Caki2 (cell line): ENCODE data around the gene GPR61. TPM values are rescaled to one million over a fixed set of nuclear protein-coding genes. Genes with fewer than 3 reads are reported as not detected.
A peak's percentile ranks its signal among the peaks of the same experiment; 100 is the strongest.

Experiments used
- DNase-seq: peaks from one replicate; pipeline ENCODE4 v3.0.0-alpha.2; 2015; ENCODE audit warnings: low read depth
- in situ Hi-C: cut with HindIII; loops from 2 replicates; pipeline ENCODE4 v1.10.0; 2016; ENCODE audit warnings: low sequenced_read_pairs, low pct_unique_long_range_greater_than_20kb, mixed read lengths
- total RNA-seq: library from RNA; depleted of rRNA; stranded (reverse); fragments of >200 nt; shearing (Covaris generic); gene quantifications from 2 replicates; pipeline ENCODE4 v1.2.3, GENCODE V29; 2014; ENCODE audit warnings: low replicate concordance

Gene GPR61
- total RNA-seq, 1 experiment from 2014 or later, result not detected

- in situ Hi-C loops, result no loop called here
- no peak for DNase-seq
Measured at GRCh38 chr1:109531380-109531779, 8.3 kb upstream of the GPR61 start.

GRCh38 chr1:109531826-109532364 lies 7.8 kb upstream of the GPR61 start:
- in situ Hi-C loops, result no loop called here
- DNase-seq, result peak; percentile 22

DNA sequence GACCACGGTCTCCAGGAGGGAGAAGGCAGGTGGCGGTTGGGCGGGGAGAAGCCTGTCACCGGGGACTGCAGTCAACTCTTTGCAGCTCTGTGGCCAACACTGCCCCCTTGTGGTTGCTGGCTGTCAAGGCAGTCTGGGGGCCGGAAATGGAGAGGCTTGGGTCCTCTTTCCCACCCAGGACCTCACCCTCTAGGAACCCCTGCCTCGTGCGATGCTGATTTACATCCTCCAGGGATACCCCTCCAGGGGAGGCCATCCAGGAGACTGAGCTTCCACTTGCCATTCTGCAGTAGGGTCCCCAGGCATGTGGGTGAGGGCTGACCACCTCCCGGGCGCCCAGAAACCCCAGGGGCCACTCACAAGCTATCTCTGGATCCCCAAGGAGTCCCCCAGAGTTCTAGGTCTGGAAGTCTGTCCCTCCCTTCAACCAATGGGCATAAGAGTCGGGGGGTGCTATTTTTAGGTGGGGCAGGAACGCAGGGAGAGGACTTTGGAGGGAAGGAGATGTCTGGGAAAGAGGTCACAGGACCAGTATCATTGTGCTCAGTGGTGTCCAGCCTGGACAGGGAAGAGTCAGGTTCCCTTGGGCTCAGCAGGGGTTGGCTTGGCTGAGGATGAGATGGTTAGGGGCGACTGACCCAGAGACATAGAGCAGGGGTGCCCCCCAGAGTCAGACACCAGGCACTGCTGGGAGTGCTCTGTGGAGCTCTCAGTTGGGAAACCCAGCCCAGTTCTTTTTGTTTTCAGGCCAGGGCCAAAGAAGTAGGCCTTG lies 7.1 kb upstream of the GPR61 start:
- in situ Hi-C loops, result no loop called here
- peak; percentile 49 for DNase-seq

DNA sequence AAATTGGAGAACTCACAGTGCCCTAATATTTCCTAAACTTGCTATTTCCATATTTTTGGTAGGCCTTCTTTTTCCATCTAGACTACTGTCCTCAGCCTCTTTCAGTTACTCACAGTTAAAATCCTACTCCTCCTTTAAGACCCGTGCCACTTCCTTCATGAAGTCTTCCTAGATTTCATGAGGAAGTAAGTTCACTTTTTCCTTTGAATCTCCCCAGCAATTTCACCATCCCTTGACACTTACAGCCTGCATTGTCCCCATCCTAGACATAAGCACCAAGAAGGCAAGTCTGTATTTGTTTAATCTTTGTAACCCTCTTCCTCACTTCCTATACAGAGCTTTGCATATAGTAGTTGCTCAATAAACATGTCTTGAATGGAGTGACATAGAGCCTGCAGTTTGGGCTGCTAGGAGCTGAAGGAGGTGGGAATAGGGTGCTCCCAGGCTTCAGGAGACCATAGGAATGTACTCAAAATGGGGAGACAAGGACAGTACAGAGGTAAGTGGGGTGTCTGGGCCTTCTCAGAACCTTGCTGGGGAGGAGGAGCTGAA lies 5.3 kb upstream of the GPR61 start:
- in situ Hi-C loops, result no loop called here
- no peak for DNase-seq

DNA sequence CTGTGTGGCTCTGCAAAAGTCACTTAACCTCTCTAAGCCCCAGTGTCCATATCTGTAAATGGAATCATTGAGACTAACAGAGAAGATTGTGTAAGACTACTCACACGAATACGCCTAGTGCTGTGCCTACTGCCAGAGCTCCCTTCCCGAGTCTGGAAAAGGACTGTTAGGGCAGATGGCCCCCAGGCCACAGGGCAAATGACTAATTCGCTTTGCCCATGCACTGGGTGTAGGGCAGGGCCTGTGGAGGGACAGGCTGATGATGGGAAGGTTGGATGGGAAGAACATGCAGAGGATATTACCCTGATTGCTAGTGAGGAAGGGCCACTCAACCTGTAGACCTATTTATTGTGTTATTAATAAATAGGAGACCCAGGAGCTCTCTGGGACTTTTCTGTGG lies 4.2 kb upstream of the GPR61 start:
- in situ Hi-C loops, result no loop called here
- no peak for DNase-seq

DNA sequence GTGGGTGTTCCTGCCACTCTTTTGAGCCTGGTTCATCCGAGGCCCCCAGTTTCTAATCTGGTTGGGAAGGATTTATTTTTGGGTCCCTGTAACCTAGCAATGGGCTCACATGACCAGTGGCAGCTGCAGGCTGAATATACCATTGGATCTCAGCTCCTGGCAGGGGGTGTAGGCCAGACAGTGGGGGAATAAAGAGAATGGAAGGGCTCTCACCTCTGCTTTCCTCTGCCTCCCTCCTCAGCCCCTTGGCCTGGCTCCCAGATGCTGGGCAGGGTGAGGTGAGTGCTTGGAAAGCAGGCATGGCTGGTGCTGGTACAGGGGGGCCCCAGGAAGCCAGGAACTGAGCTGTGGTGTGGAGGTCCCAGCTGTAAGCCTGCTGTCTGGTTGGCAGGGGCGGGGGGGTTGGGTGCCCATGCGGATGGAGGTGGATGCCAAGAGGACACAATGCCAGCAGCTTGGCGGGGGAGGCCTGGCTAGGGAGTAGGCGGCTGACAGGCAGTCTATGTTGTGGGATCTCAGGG lies 3.6 kb upstream of the GPR61 start:
- no peak for DNase-seq
- in situ Hi-C loops, result no loop called here

GRCh38 chr1:109537450-109538178 lies 2.1 kb upstream of the GPR61 start:
- DNase-seq, result no peak
- in situ Hi-C loops, result no loop called here

GRCh38 chr1:109538827-109539555 lies 681 bp upstream of the GPR61 start:
- in situ Hi-C loops, result no loop called here
- DNase-seq, result no peak

- in situ Hi-C loops, result no loop called here
- no peak for DNase-seq
Measured at GRCh38 chr1:109541102-109541501, 1.4 kb downstream of the GPR61 start.

DNA sequence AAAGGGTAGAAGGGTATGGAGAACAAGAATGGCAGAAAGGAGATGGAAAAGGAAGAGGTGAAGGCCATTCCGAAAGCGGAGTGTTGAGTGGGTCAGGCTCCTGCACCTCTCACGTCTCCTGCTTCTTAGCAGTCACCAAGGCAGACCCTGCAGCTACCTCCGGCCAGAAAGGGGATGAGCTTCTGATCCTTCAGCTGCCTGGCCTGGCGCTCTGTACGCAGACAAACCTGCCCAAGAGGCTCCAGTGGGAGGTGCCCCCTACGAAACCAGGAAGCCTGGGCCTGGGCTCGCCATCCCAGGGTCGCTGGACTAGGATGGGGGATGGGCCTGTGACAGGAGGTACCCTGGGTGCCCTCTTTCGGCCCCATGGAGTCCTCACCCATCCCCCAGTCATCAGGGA lies 3.0 kb downstream of the GPR61 start:
- in situ Hi-C loops, result no loop called here
- no peak for DNase-seq

- in situ Hi-C loops, result no loop called here
- DNase-seq, result no peak
Measured at GRCh38 chr1:109543283-109543987, 3.8 kb downstream of the GPR61 start.

GRCh38 chr1:109543988-109544735 lies 4.5 kb downstream of the GPR61 start:
- in situ Hi-C loops, result no loop called here

GRCh38 chr1:109546311-109547109 lies 6.8 kb downstream of the GPR61 start:
- in situ Hi-C loops, result no loop called here
- peak; percentile 80 for DNase-seq

More at GRCh38 chr1:109543988-109544735, 4.5 kb downstream of the GPR61 start:
- DNase-seq, result no peak

DNA sequence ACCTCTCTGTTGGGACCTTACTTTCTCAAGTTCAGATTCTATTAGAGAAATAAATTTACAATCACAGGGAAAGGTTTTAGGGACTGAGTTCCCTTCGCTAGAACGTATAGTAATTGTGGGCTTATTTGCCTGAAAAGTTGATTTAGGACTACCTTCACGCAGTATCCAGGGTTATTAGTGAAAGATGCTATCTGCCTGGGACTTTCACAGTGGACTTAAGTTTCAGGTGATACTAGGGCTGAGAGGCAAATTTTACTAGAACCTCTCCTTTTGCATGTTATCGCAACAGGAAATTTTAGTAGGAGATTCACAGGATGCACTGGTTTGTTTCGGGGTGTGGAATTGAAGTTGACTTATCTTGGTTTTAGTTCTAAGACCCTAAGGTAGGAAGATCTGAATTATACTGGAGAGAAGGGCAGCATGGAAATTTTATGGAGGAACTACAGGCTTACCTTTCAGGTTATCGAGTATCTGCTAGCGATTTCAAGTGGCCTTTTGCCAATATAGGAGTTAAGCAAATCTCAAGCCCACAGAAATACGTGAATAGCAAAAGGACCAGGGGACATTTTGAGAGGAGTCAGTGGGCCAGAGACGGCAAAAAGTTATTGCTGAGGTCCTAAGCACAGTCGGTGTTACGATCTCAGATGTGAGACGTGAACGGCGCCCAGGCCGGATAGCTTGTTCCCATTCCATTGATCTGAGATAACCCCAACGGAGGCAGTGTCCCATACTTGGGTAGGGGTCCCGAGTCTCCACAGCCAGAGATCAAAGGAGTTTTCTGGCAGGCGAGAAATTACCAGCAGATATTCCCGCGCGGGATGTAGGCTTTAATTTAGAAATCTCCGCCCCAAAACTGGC lies 8.0 kb downstream of the GPR61 start:
- DNase-seq, result peak; percentile 9
- in situ Hi-C loops, result no loop called here
